ENCODE results near the gene LBP.

GRCh38 chr20:38331245-38331644 lies 15.0 kb upstream of the LBP start:
- TF ChIP-seq CTCF (IDR thresholded peaks at IDR 0.05; ENCODE audit: extremely low read depth in 1 of 2, insufficient read depth in 1 of 2, low read depth in 1 of 2, low read length in 2 of 2) (no peak), POLR2A (IDR thresholded peaks at IDR 0.05; ENCODE audit: low read depth, low read length) (no peak), POLR2AphosphoS5 (IDR thresholded peaks at IDR 0.05; ENCODE audit: insufficient read depth, low read depth, low read length) (no peak), MYC (IDR thresholded peaks at IDR 0.05; ENCODE audit: low read depth, low read length) (no peak), EZH2 (IDR thresholded peaks at IDR 0.05; ENCODE audit: borderline replicate concordance, low read depth, low read length, severe bottlenecking) (no peak), FOS (IDR thresholded peaks at IDR 0.05; ENCODE audit: borderline replicate concordance, insufficient read depth, low read length) (no peak), GATA2 (IDR thresholded peaks at IDR 0.05; ENCODE audit: insufficient read depth, insufficient read length, low read depth, low read length) (no peak), MAX (IDR thresholded peaks at IDR 0.05; ENCODE audit: insufficient read depth, insufficient read length) (no peak)

Data from endothelial cell of umbilical vein (primary cell).